ENCODE results near the gene WNK2. TPM values are rescaled to one million over a fixed set of nuclear protein-coding genes. Genes with fewer than 3 reads are reported as not detected.
"Not testable (repeated sequence)": the region's sequence is repeated elsewhere in the genome, so short reads cannot be mapped to it uniquely, and the experiment has no call there.

WNK2 gene
- polyA plus RNA-seq, 3 donors, result 23.4 to 38.9 (median 33.6) TPM

GRCh38 chr9:93235300-93235960, 51.5 kb downstream of the WNK2 start:
- peak; percentile 66 for DNase-seq

GRCh38 chr9:93236541-93237206, 52.7 kb downstream of the WNK2 start:
- DNase-seq, result no peak

GRCh38 chr9:93237540-93237939, 53.6 kb downstream of the WNK2 start:
- no peak for DNase-seq

GRCh38 chr9:93238953-93239925, 55.3 kb downstream of the WNK2 start:
- DNase-seq, result no peak

- DNase-seq, result no peak
These were observed 57.0 kb downstream of the WNK2 start for GRCh38 chr9:93240891-93241334.

GRCh38 chr9:93243112-93243511, 59.2 kb downstream of the WNK2 start:
- no peak for DNase-seq

GRCh38 chr9:93244101-93244500, 60.2 kb downstream of the WNK2 start:
- no peak for DNase-seq

GRCh38 chr9:93244510-93245436, 60.8 kb downstream of the WNK2 start:
- DNase-seq, result no peak

- no peak for DNase-seq
These were observed 61.6 kb downstream of the WNK2 start for GRCh38 chr9:93245437-93245970.

- no peak for DNase-seq
These were observed 62.2 kb downstream of the WNK2 start for GRCh38 chr9:93246111-93246510.

- no peak for DNase-seq
These were observed 62.6 kb downstream of the WNK2 start for GRCh38 chr9:93246526-93246925.

- no peak for DNase-seq
These were observed 63.3 kb downstream of the WNK2 start for GRCh38 chr9:93247099-93247865.

- DNase-seq, result no peak
These were observed 64.0 kb downstream of the WNK2 start for GRCh38 chr9:93247892-93248291.

- no peak for DNase-seq
These were observed 64.6 kb downstream of the WNK2 start for GRCh38 chr9:93248386-93249040.

GRCh38 chr9:93250185-93250584, 66.2 kb downstream of the WNK2 start:
- no peak for DNase-seq

GRCh38 chr9:93251309-93251708, 67.4 kb downstream of the WNK2 start:
- DNase-seq, result not testable (repeated sequence)

GRCh38 chr9:93252116-93252780, 68.3 kb downstream of the WNK2 start:
- no peak for DNase-seq

- DNase-seq, result no peak
These were observed 69.0 kb downstream of the WNK2 start for GRCh38 chr9:93252781-93253530.
